HG02571 (cell line): ENCODE data around the gene OR52J3.
"Not testable (repeated sequence)": the region's sequence is repeated elsewhere in the genome, so short reads cannot be mapped to it uniquely, and the experiment has no call there.

Experiments
- ATAC-seq: cut with Tn5 transposase; IDR thresholded peaks from one replicate; pipeline ENCODE4 v1.9.1; 2021; ENCODE audit warnings: mild to moderate bottlenecking, moderate library complexity; ENCODE audit not compliant: unreplicated experiment

The OR52J3 gene

DNA sequence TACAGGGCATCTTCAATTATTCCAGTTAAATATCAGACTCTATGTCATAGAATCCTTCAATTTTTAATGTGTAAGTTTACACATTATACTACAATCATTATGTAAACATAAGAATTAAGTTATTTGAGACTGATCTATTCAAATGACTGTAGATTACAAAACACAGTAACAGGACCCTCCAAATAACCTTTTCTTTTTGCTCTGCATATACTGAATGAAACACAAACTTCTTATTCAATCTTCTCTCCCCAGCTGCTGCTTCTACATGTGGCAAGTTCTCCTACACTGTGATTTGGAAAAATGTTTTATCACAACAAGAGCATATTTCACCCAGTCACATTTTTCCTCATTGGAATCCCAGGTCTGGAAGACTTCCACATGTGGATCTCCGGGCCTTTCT is at the start of gene OR52J3:
TSS of gene OR52J3 (plus strand) at position 301 of the 400 bp plus-strand sequence. CDS start at position 301, 0 bp downstream.
- ATAC-seq = no peak

DNA sequence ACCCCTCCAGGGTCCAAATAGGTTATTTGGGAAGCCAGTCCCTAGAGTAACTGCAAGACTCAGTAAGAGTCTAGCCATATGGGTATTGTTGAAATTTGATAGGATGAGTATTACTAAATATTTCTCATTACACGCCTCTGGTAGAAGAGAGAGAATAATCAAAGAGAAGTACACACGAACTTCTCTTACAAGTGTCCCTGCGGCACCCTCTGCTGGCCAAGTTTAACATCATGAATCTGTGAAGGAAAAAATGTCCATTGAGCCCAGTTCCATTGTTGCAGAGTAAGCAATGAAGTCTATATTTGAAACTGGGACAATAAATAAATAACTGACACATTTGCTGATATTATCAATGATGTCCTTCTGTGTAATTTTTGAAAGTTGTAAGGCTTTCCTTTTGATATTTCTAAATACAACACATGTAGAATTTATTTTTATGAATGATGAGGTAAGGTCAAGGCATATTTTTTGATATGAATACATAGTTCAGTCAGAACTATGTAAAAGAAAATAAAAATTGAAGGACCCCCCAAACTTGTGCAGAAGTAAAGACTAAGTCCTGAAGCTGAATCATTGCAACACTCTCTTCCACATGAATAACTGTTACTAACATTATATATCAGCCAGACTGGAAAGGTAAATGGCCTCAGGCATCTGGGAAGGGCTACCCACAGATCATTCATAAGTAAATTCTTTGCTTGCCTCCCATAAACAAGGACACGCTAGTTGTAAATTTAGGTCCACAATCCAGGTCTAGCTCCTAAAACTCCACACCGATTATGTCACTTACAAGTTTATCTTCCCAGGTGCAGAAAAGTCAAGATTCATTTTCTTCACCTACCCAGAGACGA is 41.7 kb upstream of the OR52J3 start:
- ATAC-seq = no peak

DNA sequence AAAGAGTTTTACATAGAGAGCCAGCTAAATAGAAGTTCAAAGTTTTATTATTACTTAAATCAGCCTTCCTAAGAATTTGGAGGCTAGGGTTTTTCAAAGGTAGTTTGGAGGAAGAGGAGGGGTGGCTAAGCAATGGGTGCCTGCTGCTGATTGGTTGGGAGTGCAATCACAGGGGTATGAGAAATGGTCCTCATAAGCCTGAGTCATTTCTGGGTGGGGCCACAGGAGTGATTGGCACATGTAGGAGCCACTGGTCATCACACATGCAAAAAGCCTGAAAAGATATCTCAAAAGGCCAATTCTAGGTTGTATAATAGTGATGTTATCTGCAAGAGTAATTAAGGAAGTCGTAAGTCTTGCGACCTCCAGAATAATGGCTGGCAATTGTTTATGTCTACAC is 38.8 kb upstream of the OR52J3 start:
- ATAC-seq = no peak

DNA sequence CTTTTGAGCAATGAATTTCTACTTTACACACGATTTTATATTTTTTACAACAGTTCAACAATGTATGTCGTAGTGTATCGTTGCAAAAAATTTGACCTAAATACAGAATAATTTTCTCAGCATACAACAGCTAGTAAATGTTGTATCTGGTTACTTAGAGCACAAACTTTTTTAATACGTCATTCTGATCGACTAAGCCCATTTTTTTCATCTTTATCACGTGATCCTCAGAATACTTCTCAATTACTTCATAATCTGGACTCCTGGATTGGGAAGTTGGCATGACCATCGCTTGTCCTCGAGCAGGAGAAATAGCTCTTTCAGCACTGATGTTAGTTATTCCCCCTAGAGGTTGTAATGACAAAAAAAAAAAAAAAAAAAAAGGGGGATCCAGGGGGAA is 35.1 kb upstream of the OR52J3 start:
- ATAC-seq = no peak

DNA sequence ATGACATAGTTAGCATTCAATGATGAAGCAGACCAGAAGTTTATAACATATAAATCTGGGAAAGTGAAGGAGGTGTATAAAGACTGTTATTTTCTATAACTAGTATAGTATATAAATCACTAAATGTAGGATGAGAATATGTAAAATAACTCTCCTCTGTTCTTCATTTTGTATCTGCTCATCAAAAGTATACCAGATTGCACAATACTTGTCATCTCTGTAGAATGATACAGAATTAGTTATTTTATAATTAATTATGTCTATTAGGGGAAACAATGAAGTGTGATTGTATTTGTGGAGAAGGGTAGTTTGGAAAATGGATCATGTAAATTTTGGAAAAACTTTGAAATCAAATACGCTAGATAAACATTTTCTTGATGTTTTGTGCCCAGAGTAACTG is 33.3 kb upstream of the OR52J3 start:
- ATAC-seq = no peak

DNA sequence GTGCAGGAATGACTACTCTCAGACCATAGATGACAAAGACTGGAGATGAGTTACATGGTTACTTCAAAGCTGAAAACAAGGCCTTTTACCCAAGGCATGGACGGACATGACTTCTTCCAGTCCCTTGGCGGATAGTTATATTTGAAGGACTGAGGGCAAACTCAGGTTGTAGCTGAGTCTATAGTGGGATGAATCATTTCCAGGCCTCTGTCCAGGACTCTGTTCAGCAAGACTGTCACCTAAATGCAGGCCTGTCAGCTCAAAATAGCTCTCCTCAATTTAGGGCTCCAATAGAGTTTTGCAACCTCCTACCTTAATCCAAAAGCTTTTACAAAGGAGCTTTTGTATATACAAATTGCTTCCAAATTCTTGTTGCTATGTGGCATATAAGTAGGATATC is 24.3 kb upstream of the OR52J3 start:
- ATAC-seq = no peak

DNA sequence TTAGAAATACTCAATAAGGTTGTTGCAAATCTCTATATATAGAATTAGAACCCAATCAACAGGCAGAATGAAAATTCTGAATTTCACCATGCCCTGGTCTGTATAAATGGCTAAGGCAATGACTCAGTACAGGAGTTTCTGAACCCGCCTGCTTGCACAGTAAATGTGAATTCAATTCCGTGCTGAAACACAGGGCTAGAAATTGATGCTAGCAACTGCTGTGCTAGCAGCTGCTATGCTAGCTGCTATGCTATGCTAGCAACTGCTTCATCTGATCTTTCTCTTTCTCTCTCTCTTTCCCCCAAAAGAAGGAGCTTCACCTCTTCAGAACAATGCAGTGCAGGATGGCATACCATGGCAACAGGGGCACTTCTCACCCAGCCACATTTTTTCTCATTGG is 9.7 kb upstream of the OR52J3 start:
- no peak for ATAC-seq

DNA sequence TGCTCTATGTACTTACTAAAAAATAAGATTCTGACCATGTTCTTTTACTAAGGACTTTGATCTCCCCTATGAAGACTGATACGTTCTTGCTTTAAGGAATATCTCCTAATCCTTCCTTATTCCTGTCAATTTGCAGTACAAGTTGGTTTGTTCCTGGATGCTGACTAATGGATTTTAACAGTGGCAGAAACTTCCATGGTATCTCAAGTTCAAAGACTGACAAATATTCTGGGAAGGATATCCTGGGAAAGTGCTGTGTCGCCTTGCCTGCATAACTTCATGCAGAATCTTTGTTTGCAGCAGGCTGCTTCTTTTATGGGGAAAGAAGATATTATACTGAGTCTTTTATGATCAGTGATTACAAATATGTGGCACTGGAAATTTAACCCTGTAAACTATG is 8.4 kb upstream of the OR52J3 start:
- no peak for ATAC-seq

DNA sequence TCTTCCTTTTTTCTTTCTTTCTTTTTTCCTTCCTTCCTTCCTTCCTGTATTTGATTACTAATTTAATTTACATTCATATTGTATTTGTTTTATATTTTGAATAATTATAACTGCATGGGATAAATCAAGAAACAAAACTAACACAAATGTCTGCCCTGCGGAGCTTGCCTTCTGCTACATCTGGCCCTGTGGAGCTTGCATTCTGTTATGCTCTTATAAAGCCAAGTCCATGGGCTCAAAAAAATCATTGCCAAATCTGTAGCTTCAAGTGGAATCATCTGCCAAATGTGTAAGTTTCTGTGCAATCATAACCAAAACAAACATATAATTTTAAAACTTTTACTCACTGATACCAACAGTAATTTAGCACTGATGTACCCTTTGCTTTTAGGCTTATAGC is 8.0 kb upstream of the OR52J3 start:
- no peak for ATAC-seq

DNA sequence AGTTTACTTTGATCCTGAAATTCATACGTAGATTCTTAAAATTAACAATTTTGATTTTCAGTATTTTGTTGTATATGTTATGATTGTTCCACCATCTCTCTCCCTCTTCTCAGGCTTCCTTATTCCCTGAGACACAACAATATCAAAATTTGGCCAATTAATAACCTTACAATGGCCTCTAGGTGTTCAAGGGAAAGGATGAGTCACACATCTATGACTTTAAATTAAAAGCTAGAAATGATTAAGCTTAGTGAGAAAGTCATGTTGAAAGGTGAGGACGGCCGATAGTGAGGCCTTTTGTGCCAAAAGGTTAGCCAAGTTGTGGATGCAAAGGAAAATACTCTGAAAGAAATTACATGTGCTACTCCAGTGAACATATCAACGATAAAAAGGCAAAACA is 5.5 kb upstream of the OR52J3 start:
- ATAC-seq = no peak

DNA sequence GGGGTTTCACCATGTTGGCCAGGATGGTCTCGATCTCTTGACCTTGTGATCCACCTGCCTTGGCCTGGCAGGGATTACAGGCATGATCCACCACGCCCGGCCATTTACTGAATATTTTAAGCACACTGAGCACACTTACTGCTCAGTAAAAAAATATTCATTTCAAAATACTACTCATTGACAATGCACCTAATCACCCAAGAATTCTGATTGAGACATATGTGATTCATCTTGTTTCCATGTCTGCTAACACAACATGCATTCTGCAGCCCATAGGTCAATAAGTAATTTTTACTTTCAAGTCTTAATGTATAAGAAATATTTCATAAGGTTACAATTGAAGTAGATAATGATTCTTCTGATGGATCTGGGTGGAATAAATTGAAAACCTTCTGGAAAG is 4.2 kb upstream of the OR52J3 start:
- ATAC-seq = no peak

DNA sequence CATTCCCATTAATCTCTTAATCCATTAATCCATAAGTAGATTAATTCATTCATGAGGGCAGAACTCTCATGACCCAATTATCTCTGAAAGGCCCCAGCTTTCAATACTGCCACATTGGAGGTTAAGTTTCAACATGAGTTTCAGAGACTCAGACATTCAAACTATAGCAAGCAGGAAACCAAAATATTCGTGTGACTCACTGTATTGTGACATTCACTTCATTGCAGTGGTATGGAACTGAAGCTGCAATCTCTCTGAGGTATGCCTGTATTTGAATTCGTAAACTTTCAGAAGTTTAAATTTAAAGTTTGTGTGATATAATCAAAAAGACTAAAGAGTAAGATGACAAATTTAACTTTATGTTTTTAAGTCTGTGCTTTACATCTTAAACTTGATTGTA is 2.9 kb upstream of the OR52J3 start:
- ATAC-seq = no peak

DNA sequence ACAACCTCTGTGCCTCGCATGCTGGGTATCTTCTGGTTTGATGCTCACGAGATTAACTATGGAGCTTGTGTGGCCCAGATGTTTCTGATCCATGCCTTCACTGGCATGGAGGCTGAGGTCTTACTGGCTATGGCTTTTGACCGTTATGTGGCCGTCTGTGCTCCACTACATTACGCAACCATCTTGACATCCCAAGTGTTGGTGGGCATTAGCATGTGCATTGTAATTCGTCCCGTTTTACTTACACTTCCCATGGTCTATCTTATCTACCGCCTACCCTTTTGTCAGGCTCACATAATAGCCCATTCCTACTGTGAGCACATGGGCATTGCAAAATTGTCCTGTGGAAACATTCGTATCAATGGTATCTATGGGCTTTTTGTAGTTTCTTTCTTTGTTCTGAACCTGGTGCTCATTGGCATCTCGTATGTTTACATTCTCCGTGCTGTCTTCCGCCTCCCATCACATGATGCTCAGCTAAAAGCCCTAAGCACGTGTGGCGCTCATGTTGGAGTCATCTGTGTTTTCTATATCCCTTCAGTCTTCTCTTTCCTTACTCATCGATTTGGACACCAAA is 516 bp downstream of the OR52J3 start:
- ATAC-seq = no peak

DNA sequence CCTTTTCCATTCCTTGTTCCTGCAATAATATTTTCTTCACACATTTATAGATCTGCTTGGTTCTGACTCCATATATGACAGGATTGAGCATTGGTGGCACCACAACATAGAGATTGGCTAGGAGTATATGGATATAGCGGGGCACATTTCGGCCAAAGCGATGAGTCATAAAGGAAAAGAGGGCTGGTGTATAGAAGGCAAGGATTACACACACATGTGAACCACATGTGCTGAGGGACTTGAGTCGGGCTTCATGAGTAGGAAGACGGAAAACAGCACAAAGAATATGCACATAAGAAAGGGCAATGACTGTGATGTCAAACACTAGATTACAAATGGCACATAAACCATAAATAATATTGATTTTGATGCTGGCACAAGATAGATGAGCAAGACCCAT is 12.4 kb downstream of the OR52J3 start:
- not testable (repeated sequence) for ATAC-seq

DNA sequence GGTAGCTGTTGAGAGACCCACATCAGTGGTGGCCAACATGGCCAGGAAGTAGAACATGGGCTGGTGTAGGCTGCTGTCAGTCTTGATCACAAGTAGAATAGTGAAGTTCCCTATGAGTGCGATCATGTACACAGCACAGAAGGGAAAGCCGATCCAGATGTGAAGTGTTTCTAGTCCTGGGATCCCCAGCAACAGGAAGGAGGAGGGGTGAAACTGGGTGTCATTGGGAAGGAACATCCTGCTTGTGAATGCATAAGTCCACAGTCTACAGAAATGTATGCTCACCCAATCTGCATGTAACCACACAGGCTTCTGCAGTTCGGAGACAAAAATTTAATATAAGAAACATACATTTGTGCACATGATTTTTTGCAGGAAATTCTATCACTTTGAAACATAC is 13.1 kb downstream of the OR52J3 start, which contains the start of gene OR52E2:
TSS of gene OR52E2 (minus strand) at position 237 of the 400 bp plus-strand sequence. CDS start at position 237, 0 bp downstream.
- ATAC-seq = no peak

DNA sequence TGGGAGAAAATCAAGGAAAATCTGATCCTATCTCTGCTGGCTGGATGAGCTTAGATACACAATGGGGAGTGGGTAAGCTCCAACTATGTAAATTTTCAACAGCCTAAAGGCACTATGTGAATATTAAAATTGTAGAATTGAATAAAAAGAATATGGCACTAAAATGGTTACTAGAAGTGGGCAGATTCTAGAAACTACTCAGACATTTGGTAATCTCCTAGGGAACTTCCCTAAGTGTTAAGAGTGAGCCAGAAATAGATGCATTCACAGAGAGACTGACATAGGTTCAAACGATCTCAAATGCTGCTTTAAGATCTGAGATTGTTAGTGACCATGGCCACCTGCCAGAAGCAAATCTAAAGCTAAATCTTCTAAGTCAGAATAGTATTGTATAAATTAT is 18.7 kb downstream of the OR52J3 start:
- ATAC-seq = no peak

DNA sequence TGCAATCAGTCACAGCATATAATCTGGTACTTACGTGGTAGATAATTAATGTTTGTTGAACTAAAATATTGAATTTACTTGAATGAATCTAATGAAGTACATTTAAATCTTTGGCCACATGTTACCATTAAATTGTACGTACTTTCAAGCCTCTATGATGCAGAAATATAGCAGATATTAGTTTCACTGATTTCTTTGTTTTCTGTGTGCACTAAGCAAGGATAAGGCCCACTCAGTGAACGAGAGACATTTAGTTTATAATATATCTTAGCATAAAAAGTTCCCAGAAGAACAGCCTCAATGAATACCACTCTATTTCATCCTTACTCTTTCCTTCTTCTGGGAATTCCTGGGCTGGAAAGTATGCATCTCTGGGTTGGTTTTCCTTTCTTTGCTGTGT is 22.9 kb downstream of the OR52J3 start, which contains the start of gene OR52E1:
TSS of gene OR52E1 (plus strand) at position 301 of the 400 bp plus-strand sequence.
- ATAC-seq = no peak

DNA sequence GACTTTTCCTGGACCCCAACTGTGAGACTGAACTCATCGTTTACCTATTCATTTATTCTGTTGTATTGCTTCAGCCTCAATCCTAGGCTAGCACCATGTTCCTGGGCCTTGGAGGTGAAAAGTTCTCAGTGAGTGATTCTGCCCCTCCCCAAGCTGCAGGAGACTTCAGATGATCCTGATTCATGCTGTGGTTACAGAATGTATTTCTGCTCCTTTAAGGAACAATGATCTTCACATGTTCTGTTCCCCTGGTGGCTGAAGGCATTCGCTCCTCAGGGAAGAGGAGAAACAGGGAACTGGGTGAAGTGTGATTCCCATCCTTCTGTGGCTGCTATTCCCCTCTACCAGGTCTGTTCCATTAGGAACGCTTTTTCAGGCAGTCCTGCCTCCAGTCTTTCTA is 25.5 kb downstream of the OR52J3 start:
- ATAC-seq = no peak

DNA sequence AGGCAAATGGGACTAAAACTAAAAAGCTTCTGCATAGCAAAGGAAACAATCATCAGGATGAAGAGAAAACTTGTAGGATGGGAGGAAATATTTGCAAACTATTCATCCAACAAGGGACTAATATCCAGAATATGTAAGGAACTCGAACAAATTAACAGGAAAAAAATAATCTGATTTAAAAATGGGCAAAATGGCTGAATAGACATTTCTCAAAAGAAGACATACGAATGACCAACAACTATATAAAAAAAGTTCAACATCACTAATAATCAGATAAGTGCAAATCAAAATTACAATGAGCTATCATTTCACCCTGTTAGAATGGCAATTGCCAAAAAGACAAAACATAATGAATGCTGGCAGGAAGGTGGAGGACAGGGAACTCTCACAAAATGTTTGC is 35.1 kb downstream of the OR52J3 start:
- ATAC-seq = no peak

DNA sequence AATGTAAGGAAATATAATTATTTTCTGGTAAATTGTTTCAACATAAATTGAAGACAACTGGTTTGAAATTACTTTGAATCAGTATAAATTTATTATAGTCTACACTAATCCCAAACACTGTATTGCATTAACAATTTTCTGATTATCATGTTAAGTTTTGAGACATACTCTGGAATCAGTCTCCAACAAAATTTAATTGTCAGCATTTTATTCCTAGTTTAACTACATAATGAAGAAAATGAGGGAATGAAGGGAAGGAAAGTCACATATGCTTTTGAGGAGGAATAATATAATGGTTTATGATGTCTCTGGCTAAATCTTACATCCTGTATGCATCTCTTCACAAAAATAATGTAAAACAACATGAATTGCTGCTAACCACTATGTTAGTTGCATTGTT is 37.3 kb downstream of the OR52J3 start:
- no peak for ATAC-seq

DNA sequence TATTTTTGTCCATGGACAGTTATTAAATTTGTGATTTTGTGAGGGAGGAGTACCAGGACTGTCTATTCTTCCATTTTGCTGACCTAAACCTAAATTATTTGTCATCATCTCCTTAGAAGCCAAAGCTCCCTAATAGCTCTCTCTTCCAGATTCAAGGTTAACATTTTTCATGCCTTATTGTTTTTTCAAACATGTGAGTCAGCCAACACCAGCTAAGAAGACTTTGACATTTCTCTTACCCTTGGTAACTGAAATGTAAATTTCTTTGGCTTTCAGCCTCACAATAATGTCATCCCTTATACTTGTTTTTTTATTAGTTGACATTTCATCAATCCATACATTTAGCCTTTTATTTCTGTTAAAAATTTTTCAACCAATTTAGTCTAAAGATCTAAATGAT is 42.2 kb downstream of the OR52J3 start:
- no peak for ATAC-seq

DNA sequence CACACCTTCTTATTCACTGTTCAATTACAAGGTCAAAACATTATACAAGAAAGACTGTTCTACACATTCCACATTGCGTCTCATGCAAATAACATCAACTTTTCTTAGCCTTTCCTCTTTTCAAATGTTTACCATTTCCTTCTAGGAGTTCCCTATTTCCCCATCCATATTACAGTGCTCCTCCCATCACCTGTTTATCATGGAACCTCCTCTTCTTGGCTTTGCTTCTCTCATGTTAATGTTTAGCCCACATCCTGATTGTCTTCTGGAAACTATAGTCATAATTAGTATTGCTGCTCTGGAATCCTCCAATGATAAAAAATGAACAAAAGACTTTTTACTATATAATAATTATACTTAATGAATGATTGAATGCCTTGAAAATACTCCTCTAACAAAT is 44.3 kb downstream of the OR52J3 start:
- ATAC-seq = no peak
